Ramos (cell line): ENCODE data around the gene FAM184B.

ENCODE experiments used
- in situ Hi-C: fragments of 300-500 bp; cut with MboI; formaldehyde crosslinking; loops from one replicate; pipeline ENCODE4 v1.14.3; 2022; ENCODE audit warnings: low sequenced_read_pairs; ENCODE audit not compliant: unreplicated experiment

FAM184B gene

DNA sequence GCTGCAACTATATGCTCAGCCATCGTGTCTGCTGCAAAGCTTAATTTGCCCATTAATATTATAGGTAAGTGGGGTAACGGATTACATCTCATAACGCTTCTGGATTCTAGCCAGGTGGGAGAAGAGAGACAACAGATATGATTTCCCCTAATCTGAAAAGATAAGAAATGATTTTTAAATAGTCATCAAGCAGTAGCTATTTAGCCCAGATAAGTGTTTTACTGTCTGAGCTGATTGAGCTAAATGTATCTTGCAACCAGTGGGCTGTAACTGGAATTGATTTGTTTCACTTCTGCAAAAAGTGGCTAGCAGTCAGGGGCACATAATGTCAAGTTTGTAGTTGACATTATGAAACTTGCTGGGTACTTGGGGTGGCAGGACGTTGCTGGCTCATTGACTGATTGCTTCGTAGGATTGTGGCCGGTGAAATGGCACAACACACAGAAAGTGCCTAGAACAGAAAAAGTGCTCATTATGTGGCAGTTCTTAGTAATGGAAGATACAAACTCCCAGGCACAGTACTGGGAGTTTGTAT is 185.9 kb downstream of the FAM184B start:
- in situ Hi-C loops: no loop called here

DNA sequence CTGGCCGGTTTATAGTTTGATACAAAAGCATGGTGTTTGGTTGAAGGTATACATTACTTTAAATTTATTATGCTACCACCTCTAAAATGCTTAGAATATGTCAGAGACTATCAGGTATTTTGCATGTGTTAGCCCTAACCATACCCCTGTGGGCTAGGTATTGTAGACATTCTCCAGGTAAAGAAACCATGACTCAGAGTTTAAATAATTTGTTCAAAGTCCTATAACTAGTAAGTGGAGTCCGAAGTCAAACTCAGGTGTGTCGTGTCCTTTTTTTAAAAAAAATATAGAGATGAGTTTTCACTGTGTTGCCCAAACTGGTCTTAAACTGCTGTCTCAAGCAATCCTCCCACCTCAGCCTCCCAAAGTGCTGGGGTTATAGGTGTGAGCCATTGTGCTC is 192.1 kb downstream of the FAM184B start:
- in situ Hi-C loops: no loop called here

DNA sequence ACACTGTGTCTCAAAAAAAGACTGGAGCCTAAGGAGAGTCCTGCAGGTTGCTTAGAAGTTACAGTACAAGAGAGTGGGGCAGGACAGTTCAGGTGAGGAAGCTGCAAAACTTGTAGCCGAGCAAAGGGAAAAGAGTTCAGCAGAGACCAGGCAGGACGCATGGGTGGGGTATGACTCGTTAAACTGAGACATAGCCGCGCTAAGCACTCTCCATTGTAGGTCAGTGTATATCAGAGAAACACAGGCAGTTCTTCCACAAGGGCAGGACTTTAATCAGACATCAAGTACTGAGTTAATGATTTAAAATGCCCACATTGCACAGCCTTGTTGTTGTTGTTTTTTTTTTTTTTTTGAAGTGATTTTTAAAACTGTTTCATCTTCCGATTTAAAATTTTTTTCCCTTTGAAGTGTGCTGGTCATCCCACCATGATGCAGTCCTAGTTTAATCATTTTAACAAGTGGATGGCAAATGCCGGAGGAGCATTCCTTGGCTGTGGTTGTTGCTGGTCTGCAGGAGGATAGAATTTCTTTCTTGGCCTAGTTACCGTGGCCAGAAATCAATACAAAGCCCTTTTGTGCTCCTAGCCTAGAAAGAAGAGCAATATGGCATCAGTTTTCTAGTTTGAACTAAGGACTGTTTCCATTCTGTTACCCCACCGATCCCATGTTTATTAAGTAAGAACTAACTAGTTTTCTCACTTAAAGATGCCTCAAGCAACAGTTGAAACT is 194.2 kb downstream of the FAM184B start:
- in situ Hi-C loops: no loop called here

DNA sequence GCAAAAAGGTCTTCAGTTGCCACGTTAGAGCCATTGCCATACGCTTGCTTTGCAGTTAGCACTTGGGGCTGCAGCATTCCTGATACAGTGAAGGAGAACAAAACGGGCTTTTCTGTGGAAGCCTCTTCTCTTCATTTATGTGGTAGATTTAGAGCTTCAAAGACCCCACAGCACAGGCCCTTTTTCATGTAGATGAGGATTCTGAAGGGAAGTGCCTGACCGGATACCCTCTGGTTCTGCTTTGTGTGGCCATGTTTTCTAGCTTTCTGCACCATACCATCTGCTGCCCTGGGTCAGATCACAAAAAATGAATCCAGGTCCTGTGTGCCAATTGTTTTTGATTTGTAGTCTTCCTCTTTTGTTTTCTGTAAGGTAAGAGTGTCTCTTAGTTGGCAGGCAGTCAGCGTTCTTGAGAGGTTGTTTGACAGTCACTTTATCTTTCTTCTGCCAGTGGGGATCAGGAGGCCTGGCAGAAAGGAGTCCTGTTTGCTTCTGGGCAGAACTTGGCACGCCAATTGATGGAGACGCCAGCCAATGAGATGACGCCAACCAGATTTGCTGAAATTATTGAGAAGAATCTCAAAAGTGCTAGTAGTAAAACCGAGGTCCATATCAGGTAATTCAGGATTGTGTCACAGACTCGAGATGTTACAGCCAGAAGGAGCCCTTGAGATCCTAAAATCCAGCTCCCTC is 196.8 kb downstream of the FAM184B start:
- in situ Hi-C loops: no loop called here

DNA sequence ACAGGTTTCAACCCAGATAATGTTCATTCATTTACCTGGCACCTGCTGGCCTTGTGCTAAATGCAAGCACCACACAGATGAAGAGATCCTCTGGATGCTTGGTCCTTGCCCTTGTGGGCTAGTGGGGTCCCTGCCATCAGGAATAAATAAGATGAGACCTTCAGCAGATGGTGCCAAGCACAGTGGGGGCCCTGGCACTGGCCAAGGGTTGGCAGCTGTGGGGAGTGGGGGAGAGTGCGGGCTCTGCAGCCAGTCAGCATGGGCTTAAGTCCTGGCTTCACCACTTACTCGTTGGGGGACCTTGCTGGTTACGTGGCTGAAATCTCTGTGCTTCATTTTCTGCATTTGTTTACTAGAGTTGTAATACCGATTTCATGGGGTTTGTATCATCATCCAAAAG is 197.5 kb downstream of the FAM184B start:
- in situ Hi-C loops: no loop called here

DNA sequence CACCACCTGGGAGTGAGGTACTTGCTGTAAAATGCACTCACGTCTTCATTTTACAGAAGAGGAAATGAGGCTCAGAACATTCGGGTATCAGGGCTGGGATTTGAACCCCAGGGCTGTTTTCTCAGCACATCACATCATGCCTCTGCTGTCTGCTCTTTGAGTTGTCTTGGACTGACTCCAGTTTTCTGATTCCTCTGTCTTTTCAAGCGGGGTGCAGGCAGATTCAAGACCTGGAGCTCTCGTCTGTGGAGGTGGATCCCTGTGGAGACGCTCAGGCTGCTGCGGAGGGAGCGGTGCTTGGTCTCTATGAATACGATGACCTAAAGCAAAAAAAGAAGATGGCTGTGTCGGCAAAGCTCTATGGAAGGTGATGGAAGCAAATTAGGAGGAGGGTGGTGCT is 198.1 kb downstream of the FAM184B start:
- in situ Hi-C loops: no loop called here

DNA sequence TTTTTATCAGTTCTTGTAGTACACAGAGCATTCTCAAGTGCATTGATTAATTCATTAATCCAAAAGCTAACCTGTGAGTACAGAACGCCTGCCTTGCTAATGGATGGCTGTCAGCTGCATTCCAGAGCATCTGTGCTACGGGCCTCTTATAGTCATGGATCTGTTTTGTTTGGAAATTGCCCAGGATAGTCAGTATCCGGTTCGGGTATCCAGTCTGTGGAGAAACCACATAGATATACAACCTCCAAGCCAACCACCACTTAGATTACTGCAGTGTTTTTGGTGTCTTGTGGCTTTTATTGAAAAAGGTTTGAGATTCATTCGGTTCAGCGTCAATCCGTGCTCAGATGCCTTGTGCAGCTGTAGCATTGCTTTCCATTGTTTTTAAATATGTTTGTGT is 200.5 kb downstream of the FAM184B start:
- in situ Hi-C loops: no loop called here
